Naive thymus-derived CD8-positive, alpha-beta T cell (primary cell): ENCODE data around the gene TOP2A. TPM values are rescaled to one million over a fixed set of nuclear protein-coding genes. Genes with fewer than 3 reads are reported as not detected.
A peak's percentile ranks its signal among the peaks of the same experiment; 100 is the strongest.

Experiments used
- ATAC-seq, 2 donors: fragments of 150-1000 bp; cut with Tn5 transposase in 1 of 2; sonication (Bioruptor Pico), chemical (Tn5 transposase) in 1 of 2; 1 replicate in 1 of 2; 2 replicates in 1 of 2; pipeline ENCODE4 v1.10.0; 2021; ENCODE audit warnings: mild to moderate bottlenecking in 2 of 2, moderate library complexity in 2 of 2
- POLR2A ChIA-PET: fragments of 350-600 bp; sonication (Branson Sonifier 250); formaldehyde crosslinking; loops from one replicate; lab custom pipeline; 2021; ENCODE audit warnings: antibody characterized with exemption; lab: Charles Lee
- DNase-seq, 10 donors: peaks; one replicate each; pipeline versions ENCODE4 v3.0.0 to v3.0.0-alpha.2; 2020 to 2022
- H3K27ac Mint-ChIP-seq, 10 donors: one replicate each; pipeline ENCODE4 v1.8.0; 2020 to 2022; ENCODE audit warnings: mild to moderate bottlenecking in 10 of 10, mixed read lengths in 10 of 10, moderate library complexity in 4 of 10, inconsistent platforms in 1 of 10
- H3K27me3 Mint-ChIP-seq, 5 donors: one replicate each; pipeline ENCODE4 v1.8.0; 2021 to 2022; ENCODE audit warnings: mixed read lengths in 5 of 5
- H3K36me3 Mint-ChIP-seq, 3 donors: one replicate each; pipeline ENCODE4 v1.8.0; 2020 to 2022; ENCODE audit warnings: mixed read lengths in 3 of 3, mild to moderate bottlenecking in 2 of 3, inconsistent platforms in 1 of 3
- H3K4me1 Mint-ChIP-seq, 4 donors: one replicate each; pipeline ENCODE4 v1.8.0; 2021 to 2022; ENCODE audit warnings: mixed read lengths in 4 of 4
- H3K4me3 Mint-ChIP-seq, 10 donors: one replicate each; pipeline ENCODE4 v1.8.0; 2020 to 2022; ENCODE audit warnings: mild to moderate bottlenecking in 10 of 10, mixed read lengths in 10 of 10, moderate library complexity in 6 of 10, inconsistent platforms in 1 of 10
- H3K9me3 Mint-ChIP-seq, 9 donors: one replicate each; pipeline ENCODE4 v1.8.0; 2020 to 2022; ENCODE audit warnings: mixed read lengths in 9 of 9, mild to moderate bottlenecking in 3 of 9, inconsistent platforms in 1 of 9, moderate library complexity in 1 of 9
- polyA plus RNA-seq, 3 donors: library from polyadenylated mRNA; unstranded; fragments of 300-500 nt; fragmentation: Illumina TruSeq; gene quantifications; one replicate each; pipeline ENCODE4 v1.2.3, GENCODE V29; 2021
- total RNA-seq, 8 experiments: library from RNA in 2 of 8; stranded (reverse) in 2 of 8; gene quantifications; one replicate each; pipeline ENCODE4 v1.2.3 and lab custom pipeline; 2021 to 2026

Gene TOP2A
- total and polyA plus RNA-seq, 5 experiments from 2014 or later, result 0.14 to 0.81 (median 0.41) TPM; not detected in 2

- Mint-ChIP-seq H3K27ac (no peak overlapping the region), H3K4me1 (peaks cover 10 to 23% (median 16%) of the 10 kb centered on the region in 4 donors), H3K36me3 (no peaks in the 10 kb centered on the region), H3K27me3 (peaks cover 0 to 15% (median 3%) of the 10 kb centered on the region in 5 donors), H3K9me3 (no peaks in the 10 kb centered on the region), H3K4me3 (no peak overlapping the region)
- DNase-seq (peak in 3 of 10 donors; percentile 14 to 24 (median 21)), ATAC-seq (no peak)
- POLR2A ChIA-PET, result no interaction called here
Measured at GRCh38 chr17:40450175-40450574, 32.5 kb upstream of the TOP2A start.

DNA sequence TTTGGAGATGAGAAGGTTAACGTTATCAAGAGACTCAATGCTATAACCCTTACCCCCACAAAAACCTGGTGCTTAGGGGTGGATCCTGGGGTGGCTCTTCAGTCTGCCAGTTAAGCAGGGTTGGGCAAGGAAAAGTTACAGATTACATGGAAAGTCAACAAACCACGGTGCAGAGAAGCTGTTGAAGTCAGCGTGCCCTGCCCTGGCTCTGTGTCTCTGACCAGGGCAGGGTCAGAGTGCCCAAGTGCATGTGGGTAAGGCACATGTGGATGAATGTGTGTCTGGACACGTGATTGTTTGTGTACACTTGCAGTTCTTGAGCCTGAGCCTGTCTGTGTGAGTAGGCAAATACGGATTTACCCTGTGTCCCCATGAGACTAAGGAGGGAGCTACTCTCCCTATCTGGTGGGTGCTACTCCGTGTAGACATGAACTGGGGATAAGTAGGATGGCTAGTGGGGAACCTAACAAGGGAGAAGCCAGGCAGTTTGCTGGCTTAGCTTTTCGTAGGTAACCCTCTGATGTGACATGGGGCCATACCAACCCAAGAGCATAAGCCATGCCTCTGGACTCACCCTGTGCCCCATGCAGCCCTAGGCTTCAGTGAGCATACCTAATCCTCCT, 31.1 kb upstream of the TOP2A start:
- ATAC-seq (no peak), DNase-seq (no peak)
- Mint-ChIP-seq H3K4me3 (no peak overlapping the region), H3K27ac (no peak overlapping the region), H3K36me3 (no peaks in the 10 kb centered on the region), H3K27me3 (peaks cover 0 to 26% (median 3%) of the 10 kb centered on the region in 5 donors), H3K4me1 (peaks cover 18 to 37% (median 29%) of the 10 kb centered on the region in 4 donors), H3K9me3 (no peaks in the 10 kb centered on the region)
- POLR2A ChIA-PET, result interaction anchor here (1.3 kb wide), 1 partner anchor 107 kb away, joined by 3 read pairs; no protein-coding TSS in a partner anchor

DNA sequence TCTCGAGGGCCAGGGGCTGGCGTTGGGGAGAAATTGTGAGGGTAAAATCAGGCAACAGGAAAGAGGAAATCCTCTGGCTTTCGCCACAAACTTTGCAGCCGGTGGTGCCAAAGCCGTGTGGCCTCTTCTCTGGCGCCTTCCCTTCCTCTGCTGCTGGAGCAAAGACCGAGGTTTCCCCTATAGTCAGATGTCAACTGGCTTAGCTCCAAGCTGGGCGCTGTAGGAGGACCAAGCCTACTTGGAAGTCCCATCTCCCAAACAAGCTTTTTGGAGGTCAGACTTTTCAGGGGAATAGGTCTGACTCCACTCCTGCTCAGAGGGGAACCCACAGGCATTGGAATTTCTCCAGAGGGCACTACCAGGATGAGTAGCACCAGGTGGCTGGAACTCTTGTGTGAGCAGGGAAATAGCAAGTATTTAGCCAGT, 30.5 kb upstream of the TOP2A start:
- Mint-ChIP-seq H3K9me3 (no peaks in the 10 kb centered on the region), H3K4me3 (no peak overlapping the region), H3K27ac (no peak overlapping the region), H3K27me3 (peaks cover 0 to 26% (median 3%) of the 10 kb centered on the region in 5 donors), H3K36me3 (no peaks in the 10 kb centered on the region), H3K4me1 (peaks cover 18 to 37% (median 29%) of the 10 kb centered on the region in 4 donors)
- POLR2A ChIA-PET, result no interaction called here
- DNase-seq (no peak), ATAC-seq (no peak)

DNA sequence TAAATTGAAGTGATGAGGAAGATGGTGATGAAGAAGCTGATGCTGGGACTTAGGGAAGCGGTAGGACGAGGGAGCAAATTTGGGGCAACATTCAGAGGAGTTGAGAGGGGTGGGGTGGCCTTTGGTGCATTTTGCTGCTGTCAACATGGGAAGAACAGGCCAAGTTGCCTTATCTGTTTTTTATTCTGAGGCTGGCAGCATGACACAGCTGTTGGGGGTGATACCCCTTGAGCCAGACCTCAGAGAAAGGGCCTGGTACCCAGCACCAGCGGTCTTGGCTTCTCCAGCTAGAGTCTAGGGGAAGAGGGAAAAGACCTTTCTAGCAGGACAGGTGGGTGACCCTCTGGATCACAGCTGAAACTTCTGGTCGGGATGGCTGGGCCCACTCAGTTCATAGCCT, 30.1 kb upstream of the TOP2A start:
- H3K36me3 Mint-ChIP-seq, result no peaks in the 10 kb centered on the region
- DNase-seq, result no peak
- POLR2A ChIA-PET, result no interaction called here
- H3K9me3 Mint-ChIP-seq, result no peaks in the 10 kb centered on the region
- H3K27ac Mint-ChIP-seq, result peak overlapping the region in 1 of 10 donors; percentile 68
- H3K27me3 Mint-ChIP-seq, result peaks cover 0 to 26% (median 3%) of the 10 kb centered on the region in 5 donors
- no peak for ATAC-seq
- no peak overlapping the region for H3K4me3 Mint-ChIP-seq
- peaks cover 18 to 37% (median 29%) of the 10 kb centered on the region in 4 donors for H3K4me1 Mint-ChIP-seq

DNA sequence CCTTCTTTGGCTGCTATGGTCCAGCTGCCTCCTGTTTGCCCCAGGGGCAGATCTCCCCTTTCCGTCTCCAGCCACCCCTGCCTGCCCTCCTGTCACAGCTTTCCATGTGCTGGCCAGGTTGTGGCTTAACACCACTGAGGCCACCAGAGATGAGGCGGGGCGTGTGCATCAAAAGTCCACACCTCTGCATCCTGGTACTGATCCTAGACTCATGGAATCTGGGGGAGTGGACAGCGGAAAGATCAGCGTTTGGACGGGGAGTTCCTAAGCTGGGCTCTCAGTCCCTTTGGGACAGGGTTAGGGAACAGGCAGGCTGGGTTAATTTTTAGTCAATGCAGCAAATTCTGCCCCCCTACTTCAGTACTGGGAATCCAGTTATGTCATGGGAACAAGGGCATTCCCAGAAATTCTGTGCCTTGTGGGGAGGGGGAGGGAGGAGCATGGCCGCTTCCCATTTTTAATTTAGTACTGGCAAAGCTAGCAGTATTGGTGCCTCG, 29.5 kb upstream of the TOP2A start:
- Mint-ChIP-seq H3K9me3 (no peaks in the 10 kb centered on the region), H3K27me3 (peaks cover 0 to 26% (median 3%) of the 10 kb centered on the region in 5 donors), H3K4me3 (no peak overlapping the region), H3K36me3 (no peaks in the 10 kb centered on the region), H3K4me1 (peaks cover 18 to 41% (median 31%) of the 10 kb centered on the region in 4 donors), H3K27ac (peak overlapping the region in 2 of 10 donors; percentile 68 to 71)
- POLR2A ChIA-PET, result interaction anchor here (1.0 kb wide), 1 partner anchor 103 kb away, joined by 3 read pairs; no protein-coding TSS in a partner anchor
- ATAC-seq (no peak), DNase-seq (no peak)

DNA sequence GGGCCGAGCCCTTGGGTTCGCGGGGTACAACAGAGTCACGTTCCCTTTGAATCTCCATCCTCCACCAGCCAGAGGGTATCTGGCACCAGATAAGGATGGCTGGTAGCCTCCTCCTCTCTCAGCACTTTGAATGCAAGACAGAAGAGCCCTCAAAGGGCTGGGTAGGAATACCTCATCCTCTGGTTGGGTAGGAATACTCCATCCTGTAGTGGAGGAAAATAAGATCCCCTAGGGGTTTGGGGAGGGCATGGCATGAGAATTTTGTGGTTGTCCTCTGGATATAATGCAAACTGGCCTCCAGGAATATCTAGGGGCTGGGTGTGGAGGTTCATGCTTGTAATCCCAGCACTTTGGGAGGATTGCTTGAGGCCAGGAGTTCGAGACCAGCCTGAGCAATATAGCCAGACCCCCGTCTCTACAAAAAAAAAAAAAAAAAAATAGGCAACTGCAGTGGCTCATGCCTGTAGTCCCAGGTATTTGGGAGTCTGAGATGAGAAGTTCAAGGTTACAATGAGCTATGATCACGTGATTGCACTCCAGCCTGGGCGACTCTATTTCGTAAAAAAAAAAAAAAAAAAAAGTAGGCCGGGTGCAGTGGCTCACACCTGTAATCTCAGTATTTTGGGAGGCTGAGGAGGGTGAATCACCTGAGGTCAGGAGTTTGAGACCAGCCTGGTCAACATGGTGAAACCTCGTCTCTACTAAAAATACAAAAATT, 28.2 kb upstream of the TOP2A start:
- Mint-ChIP-seq H3K4me3 (peak overlapping the region in 2 of 10 donors; percentile 83 to 87), H3K36me3 (no peaks in the 10 kb centered on the region), H3K9me3 (no peaks in the 10 kb centered on the region), H3K4me1 (peaks cover 18 to 45% (median 31%) of the 10 kb centered on the region in 4 donors), H3K27ac (peak overlapping the region in 2 of 10 donors; percentile 38 to 62), H3K27me3 (peaks cover 0 to 26% (median 3%) of the 10 kb centered on the region in 5 donors)
- no peak for ATAC-seq
- POLR2A ChIA-PET, result interaction anchor here (0.6 to 0.7 kb wide), 3 partner anchors 94 to 520 kb away, joined by 4 to 7 read pairs (median 5); no protein-coding TSS in a partner anchor
- no peak for DNase-seq

- peak in 2 of 10 donors; percentile 15 to 18 for DNase-seq
- Mint-ChIP-seq H3K27ac (peak overlapping the region in 8 of 10 donors; percentile 20 to 91 (median 66)), H3K36me3 (no peaks in the 10 kb centered on the region), H3K9me3 (no peaks in the 10 kb centered on the region), H3K4me1 (peaks cover 18 to 45% (median 31%) of the 10 kb centered on the region in 4 donors), H3K27me3 (peaks cover 0 to 26% (median 3%) of the 10 kb centered on the region in 5 donors), H3K4me3 (peak overlapping the region; percentile 54 to 87 (median 84))
- ATAC-seq, result peak in 1 of 2 donors; percentile 6
- POLR2A ChIA-PET, result interaction anchor here (0.6 to 3.0 kb wide), 6 partner anchors 17 to 372 kb away, joined by 3 to 21 read pairs (median 3); no protein-coding TSS in a partner anchor
Measured at GRCh38 chr17:40443988-40444899, 26.5 kb upstream of the TOP2A start.

DNA sequence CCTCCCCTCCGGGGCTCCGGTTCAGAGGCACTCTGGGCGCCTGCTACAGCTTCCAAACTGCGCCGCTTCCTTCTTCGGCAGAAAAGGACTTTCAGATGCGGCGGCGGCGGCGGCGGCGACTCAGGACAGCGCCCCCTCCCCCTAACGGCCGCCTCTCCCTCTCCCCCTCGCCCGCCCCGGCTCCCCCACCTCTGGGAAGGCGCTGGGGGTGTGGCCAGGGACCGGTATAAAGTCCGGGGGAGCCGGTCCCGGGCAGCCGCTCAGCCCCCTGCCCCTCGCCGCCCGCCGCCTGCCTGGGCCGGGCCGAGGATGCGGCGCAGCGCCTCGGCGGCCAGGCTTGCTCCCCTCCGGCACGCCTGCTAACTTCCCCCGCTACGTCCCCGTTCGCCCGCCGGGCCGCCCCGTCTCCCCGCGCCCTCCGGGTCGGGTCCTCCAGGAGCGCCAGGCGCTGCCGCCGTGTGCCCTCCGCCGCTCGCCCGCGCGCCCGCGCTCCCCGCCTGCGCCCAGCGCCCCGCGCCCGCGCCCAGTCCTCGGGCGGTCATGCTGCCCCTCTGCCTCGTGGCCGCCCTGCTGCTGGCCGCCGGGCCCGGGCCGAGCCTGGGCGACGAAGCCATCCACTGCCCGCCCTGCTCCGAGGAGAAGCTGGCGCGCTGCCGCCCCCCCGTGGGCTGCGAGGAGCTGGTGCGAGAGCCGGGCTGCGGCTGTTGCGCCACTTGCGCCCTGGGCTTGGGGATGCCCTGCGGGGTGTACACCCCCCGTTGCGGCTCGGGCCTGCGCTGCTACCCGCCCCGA, 25.7 kb upstream of the TOP2A start, which contains the start of gene IGFBP4:
TSS of gene IGFBP4 (plus strand) at position 255 of the 792 bp plus-strand sequence. CDS start at position 541, 286 bp downstream.
- Mint-ChIP-seq H3K4me3 (peak within 1 kb of the TSS; percentile 54 to 87 (median 84)), H3K27me3 (peaks cover 0 to 26% (median 3%) of the 10 kb centered on the region in 5 donors), H3K27ac (peak within 1 kb of the TSS in 7 of 10 donors; percentile 20 to 91 (median 53)), H3K4me1 (peaks cover 15 to 38% (median 26%) of the 10 kb centered on the region in 4 donors), H3K9me3 (no peaks in the 10 kb centered on the region), H3K36me3 (no peaks in the 10 kb centered on the region)
- ATAC-seq (peak; percentile 84 to 89), DNase-seq (peak; percentile 30 to 79 (median 59))
- POLR2A ChIA-PET, result interaction anchor here (0.6 to 3.0 kb wide), 10 partner anchors 16 to 373 kb away, joined by 3 to 21 read pairs (median 3); partner anchors contain the start of gene TOP2A

DNA sequence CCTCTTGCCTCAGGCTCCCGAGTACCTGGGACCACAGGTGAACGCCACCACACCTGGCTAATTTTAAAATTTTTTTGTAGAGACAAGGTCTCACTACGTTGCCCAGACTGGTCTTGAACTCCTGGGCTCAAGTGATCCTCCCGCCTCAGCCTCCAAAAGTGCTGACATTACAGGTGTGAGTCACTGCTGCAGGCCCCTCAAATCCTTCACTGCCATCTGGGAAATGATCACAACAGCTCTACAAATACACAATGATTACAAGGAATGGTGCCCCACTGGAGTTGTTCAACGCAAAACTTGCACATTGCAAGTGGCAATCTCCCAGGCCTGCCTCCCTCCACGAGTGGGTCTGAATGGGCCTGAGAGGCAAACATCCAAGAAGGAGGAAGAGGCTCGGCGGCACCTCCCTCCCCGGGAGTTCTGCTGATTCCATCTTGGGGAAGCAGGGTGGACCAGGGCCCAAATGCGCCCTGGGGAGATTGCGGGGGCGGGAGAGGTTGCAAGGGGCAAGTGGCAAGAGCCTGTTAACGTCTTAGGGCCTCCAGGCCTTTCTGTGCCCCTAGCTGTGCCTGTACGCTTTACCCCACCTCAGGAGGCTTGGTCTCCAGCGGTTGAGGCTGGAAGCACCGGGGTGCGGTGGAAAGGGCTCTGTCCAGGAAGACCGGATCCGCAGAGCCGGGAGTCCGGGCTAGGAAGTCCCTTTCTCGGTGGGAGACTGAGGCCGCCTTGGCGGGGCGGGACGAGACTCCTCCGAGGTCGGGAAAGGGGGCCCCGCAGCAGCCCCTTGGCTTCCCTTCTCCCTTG, 24.9 kb upstream of the TOP2A start:
- Mint-ChIP-seq H3K27ac (peak overlapping the region in 2 of 10 donors; percentile 29 to 40), H3K36me3 (no peaks in the 10 kb centered on the region), H3K27me3 (peaks cover 0 to 22% (median 2%) of the 10 kb centered on the region in 5 donors), H3K4me3 (peak overlapping the region; percentile 36 to 70 (median 58)), H3K9me3 (no peaks in the 10 kb centered on the region), H3K4me1 (peaks cover 11 to 30% (median 20%) of the 10 kb centered on the region in 4 donors)
- no peak for DNase-seq
- POLR2A ChIA-PET, result interaction anchor here (1.0 to 3.0 kb wide), 4 partner anchors 16 to 102 kb away, joined by 3 to 21 read pairs (median 4); partner anchors contain the start of gene TOP2A
- ATAC-seq, result no peak

DNA sequence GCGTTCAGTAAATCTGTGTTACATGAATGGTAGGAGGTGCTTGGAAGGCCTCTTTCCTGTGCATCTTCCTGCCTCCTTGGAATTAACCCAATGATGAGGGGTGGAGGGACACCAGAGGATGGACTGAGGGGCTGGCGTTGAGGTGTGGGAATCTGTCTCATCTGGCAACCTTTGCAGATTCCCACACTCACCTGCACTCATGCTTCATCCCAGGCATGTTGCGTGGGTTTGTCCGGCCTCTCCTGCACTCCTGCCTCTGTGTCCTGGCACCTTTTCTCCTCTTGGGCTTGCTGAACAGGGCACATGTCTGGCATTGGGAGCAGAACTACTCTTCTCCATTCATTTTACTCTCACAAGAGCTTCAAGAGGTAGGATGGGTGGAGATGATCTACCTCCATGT, 22.5 kb upstream of the TOP2A start:
- ATAC-seq, result no peak
- H3K27me3 Mint-ChIP-seq, result peaks cover 0 to 11% (median 2%) of the 10 kb centered on the region in 5 donors
- H3K4me3 Mint-ChIP-seq, result no peak overlapping the region
- POLR2A ChIA-PET, result interaction anchor here (1.1 to 1.2 kb wide), 2 partner anchors 9 to 23 kb away, joined by 3 read pairs; partner anchors contain the start of gene TOP2A
- H3K27ac Mint-ChIP-seq, result no peak overlapping the region
- peaks cover 8 to 24% (median 18%) of the 10 kb centered on the region in 4 donors for H3K4me1 Mint-ChIP-seq
- no peaks in the 10 kb centered on the region for H3K9me3 Mint-ChIP-seq
- DNase-seq, result no peak
- no peaks in the 10 kb centered on the region for H3K36me3 Mint-ChIP-seq
